ENCODE results near the gene ZSWIM6.
A peak's percentile ranks its signal among the peaks of the same experiment; 100 is the strongest.

Gene ZSWIM6

GRCh38 chr5:61331407-61332357 is at the start of gene ZSWIM6:
Gene ZSWIM6, plus strand, starts transcription at chr5:61332258. Its CDS starts 15 bp downstream, at chr5:61332273.
- peak; percentile 98 for DNase-seq

DNA sequence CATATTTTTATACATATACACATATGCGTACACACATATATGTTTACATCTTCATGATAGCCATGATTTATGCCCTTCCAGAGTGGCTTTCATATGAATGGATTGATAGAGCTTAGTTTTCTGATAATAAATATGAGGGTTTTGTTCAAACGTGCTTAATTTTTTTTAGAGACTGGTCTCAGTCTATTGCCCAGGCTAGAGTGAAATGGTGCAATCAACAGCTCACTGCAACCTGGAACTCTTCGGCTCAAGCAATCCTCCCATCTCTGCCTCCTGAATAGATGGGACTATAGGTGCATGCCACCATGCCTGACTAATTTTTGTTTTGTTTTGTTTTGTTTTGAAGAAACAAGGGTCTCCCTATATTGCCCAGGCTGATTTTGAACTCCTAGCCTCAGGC is 48.6 kb upstream of the ZSWIM6 start:
- DNase-seq = no peak

DNA sequence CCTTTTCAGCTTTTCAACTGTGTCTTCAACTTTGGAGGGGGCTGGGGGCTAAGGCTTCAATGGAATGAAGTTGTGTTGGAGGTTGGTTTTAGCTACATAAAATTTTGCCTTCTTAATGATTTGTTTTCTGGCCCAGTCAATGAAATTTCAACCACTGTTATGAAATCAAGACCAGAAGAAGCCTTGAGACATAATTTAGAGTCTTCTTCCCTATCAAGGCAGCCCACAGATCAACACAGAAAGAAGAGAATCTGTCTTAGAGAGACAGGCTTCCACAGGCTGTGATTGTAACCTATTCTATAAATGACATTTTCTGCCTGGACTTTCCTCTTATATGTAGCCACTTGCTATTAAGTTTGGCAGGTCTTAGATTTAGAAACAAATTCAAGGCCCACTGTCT is 46.5 kb upstream of the ZSWIM6 start:
- no peak for DNase-seq

DNA sequence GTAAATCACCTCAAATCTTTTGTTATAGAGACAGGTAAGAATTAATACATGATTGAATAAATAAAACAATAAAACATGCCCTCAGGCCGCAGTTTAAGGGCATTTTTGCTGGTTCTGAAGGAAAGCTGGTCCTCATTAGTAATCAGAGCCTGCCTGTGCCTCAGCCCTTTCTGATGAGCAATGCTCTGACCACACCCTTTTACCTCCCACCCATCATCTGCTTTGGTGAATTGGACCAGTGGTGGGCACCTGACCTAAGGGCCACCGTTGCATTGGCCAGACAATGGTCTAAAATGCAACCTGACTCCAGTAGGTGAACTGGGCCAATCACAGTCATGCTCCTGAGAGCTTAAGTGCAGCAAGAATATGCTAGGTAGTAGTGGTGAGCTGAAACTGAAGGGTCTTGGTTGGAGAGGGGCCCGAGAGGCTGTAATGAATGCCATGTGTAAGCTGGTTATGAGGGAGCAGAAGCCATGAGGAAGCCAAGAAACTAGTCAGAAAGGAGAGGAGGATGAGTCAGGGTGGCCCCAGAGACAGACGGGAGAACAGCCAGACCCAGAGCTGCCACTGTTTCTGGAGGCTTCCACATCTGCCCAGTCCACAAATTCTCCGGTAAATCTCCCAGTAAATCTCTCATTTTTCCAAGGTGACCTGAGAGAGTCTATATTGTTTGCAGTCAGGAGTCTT is 45.5 kb upstream of the ZSWIM6 start:
- no peak for DNase-seq

GRCh38 chr5:61287474-61287873 is 44.6 kb upstream of the ZSWIM6 start:
- DNase-seq = no peak

GRCh38 chr5:61289241-61289640 is 42.8 kb upstream of the ZSWIM6 start:
- DNase-seq = peak; percentile 19

GRCh38 chr5:61289669-61290306 is 42.3 kb upstream of the ZSWIM6 start:
- peak; percentile 41 for DNase-seq

DNA sequence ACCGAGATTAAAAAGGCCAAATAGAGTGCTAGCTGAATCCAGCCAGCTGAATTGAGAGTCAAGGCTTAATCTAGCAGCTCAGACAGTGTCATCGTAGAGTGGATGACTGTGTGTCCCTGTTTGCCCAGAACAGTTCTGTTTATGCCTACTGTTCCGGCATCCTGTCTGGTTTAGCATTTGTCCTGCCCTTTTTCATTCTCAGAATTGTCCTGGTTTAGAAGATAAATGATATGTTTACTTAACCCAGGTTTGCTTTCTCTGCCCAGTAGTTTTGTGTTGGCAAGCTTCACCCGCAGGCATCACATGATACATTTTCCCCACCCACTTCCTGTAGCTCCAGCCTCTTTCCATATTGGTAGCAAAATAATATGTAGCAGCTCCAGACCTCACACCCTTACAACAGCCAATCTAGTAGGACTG is 41.3 kb upstream of the ZSWIM6 start:
- DNase-seq = no peak

DNA sequence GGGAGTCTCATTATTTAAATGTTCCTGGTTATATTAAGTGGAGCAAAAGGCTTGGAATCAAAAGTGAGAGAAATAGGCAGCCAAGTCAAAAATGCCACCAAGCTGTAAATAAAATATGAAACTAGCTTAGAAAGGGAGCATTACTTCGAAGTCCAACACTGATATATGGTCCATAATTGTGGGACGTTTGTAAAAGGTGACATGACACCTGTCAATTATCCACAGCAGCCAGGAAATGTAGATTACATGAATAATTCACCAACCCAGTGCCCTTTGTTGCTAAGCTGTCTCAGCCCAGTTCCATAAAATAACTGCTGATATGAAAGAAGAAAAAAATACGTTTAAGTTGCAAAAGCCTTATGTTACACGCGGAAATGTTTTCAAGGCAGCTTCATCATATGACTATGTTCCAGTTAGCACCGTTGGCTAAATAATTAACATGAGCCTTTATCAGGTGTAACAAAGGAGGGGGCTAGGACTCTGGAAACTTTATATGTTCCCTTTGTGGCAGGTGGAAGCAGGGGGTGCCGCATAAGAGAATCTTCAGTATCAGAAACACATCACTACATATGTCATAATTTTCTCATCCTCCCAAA is 39.9 kb upstream of the ZSWIM6 start:
- DNase-seq = no peak

- no peak for DNase-seq
Observed at GRCh38 chr5:61293071-61293470, 39.0 kb upstream of the ZSWIM6 start.

DNA sequence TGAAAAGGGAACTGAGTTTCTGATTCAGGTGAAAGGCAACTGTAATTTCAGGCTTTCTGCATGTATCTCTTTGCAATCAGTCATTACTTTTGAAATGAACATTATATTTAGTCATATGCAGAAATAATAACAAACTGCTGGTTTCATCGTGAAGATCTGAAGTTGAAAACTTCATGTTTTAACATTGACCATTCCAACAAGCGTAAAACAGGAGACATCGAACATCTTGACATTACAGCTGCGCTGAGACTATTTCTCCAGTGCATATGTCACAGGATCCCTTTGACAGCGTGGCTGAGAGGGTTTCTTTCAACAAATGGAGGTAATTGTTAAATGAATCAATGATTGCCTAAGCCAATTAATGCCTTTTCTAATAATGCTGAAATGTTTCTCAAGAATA is 38.2 kb upstream of the ZSWIM6 start:
- DNase-seq = no peak

DNA sequence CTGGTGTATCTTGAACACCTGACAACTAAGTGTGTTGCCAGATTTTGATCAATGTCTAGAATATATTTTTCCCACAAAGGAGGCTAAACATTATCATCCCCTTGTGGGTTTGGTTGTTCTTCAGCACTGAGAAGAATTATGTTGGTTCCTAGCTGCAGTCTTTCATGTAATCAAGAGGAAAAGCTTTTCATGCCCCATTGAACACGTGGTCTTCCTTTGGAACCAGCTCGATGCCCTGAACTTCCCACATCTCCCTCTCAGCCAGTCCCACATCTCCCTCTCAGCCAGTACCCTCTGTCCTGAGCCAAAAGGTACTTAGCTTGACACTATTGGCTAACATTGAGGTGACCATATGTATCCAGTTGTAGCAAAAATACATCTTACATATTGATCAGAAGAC is 36.7 kb upstream of the ZSWIM6 start:
- DNase-seq = no peak

DNA sequence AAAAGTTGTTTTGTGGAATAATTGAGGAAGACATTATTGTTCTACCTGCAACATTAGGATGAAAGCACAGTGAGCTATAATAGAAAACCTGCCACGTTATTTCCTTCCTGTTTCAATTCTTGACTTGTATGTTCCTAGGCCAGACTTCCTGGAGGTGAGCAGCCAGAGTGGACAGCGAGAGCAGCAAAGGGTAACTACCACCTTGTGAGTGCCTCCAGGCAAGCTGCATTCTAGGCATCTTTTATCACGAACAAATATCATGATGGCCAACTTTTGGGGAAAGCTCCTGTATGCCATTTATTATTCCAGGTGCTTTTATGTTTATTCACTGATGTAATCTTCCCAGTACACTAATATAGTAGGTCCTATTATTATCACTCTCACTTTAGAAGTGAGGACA is 34.0 kb upstream of the ZSWIM6 start:
- DNase-seq = no peak

DNA sequence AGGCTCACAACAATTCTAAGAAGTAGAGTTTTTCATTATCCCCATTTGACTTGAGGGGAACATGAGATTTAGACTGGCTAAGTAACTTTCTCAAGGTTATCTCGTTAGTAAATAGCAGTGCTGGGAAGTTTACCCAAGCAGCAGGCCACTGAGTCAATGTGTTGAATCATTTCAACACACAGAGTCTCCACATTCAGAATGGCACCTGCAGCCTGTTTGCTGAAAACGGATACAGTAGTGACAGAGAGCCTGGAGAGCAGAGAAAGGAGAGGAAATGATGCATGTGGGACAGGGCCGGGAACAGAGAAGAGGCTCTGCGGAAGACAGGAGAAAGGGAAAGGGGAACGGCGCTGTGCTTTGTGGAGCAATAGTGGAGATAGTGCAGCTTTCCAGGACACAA is 33.5 kb upstream of the ZSWIM6 start:
- no peak for DNase-seq

- DNase-seq = no peak
Observed at GRCh38 chr5:61299261-61299681, 32.8 kb upstream of the ZSWIM6 start.

DNA sequence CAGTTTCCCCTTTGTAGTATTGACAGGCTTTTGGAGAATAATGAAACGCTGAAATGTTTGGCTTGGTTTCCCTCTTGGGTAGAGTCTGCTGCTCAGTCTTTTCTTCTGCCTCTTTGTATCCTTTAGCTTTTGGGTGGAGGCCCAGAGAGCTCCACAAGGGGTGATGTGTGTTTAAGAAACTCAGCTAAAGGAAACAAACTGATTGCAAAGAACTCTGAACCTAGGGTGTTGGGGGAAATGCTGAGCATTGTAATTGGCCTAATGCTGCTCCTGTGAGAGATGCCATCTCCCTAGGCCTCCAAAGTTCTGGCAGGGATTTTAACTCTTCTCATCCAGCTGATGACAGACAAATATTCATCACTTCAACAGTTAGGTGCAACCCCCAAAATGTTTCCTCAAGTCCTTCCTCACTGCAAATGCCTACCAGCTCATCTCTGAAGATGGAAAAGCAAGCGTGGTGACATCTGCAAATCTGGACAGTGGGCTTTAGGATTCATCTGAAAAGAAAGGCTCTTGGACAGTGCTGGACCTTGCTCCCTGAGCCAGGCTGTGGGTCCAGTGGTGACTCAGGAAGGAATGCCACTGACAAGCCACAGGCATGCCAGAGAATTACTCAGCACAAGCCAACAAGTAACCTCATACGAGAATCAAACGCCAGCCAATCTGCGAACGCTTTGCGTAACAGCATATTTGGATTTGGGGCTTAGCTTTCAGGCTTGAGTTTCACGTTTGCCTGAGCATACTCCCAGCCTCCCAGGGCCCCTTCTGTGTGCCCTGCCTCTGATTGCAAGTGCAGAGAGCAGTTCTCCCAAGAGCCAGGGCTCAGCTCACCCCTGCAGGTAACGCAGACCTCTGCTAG is 30.5 kb upstream of the ZSWIM6 start:
- DNase-seq = no peak

DNA sequence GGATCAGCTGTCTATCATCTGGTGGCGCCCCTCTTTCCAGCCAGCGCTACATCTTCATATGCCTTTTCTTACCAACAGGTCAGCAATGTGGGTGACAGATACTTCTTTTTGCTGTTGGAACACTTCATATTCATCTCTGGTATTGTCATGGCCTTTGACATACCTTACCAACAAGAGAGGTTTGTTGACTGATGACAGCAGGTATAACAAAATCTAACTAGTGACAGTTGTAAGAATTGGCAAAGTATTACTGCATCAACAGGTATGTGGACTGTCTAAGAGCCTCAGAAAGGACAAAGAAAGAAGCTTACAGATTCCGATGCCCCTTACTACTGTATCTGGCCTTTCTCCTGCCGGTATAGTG is 29.9 kb upstream of the ZSWIM6 start:
- DNase-seq = no peak

GRCh38 chr5:61303346-61303745 is 28.7 kb upstream of the ZSWIM6 start:
- peak; percentile 33 for DNase-seq

DNA sequence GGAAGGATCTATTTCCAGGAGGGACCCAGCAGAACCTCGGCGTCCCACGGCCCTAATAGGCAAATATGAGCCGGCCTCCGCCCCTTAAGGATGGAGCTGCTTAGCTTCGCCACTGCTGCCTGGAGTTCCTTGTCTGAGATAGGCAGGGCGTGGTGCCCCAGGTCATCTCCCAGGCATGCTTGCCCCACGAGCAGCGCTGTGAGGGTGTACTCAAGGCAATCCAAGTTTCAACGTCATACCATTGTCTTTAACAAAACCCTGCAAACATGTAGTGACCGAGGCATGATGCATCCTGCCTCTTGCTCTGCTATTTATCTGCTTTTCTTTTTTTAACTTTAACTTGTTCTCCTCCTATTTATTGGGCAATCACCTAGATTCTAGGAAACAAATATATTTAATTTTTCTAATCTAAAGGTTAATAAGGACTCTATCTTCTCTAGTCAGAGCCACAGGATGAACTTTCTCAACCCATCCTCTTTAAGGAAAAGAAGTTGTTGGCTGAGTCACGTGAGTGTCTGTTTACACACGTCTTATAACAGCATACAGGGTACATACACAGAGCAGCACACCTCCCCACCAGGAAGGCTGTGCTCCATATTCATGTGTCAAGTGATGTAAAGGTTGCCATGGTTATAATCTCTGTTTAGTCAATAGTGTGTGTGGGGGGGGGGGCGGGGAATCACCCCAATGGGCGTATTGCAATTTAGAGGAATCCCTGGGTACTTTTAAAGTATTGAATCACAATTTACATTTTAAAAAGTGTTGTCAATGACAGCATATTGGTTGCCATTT is 27.3 kb upstream of the ZSWIM6 start:
- DNase-seq = no peak

- peak; percentile 23 for DNase-seq
Observed at GRCh38 chr5:61306531-61307131, 25.4 kb upstream of the ZSWIM6 start.

GRCh38 chr5:61307191-61307590 is 24.9 kb upstream of the ZSWIM6 start:
- no peak for DNase-seq
